ENCODE measurements around the gene PDE4A. TPM values are rescaled to one million over a fixed set of nuclear protein-coding genes. Genes with fewer than 3 reads are reported as not detected.
A peak's percentile ranks its signal among the peaks of the same experiment; 100 is the strongest.

PDE4A gene
- total and polyA plus RNA-seq, 10 of the 15 experiments (the other 5 are each of a cell fraction or from before 2014, with no cell fraction given) = 0.24 to 13.3 (median 4.9) TPM

GRCh38 chr19:10403137-10404021 is 17.0 kb upstream of the PDE4A start, which contains the start of gene CDC37 (continued):
- TF ChIP-seq SUZ12 (IDR thresholded peaks at IDR 0.05; ENCODE audit: unreplicated experiment) (no peak), NR2F1 (conservative IDR thresholded peaks at IDR 0.05) (no peak), ASH2L (IDR thresholded peaks at IDR 0.05; ENCODE audit: borderline replicate concordance, low read depth) (no peak), POLR2AphosphoS5 (IDR thresholded peaks at IDR 0.05; ENCODE audit: low read length) (peak; percentile 97), NR2C2 (IDR thresholded peaks at IDR 0.05; ENCODE audit: borderline replicate concordance, control insufficient read depth, insufficient read length, low read depth) (no peak)

- ChIA-PET RAD21 (ENCODE audit: unreplicated experiment) (interaction anchor here (0.5 to 7.8 kb wide), 13 partner anchors 8 to 297 kb away, joined by 3 to 209 read pairs (median 5); partner anchors contain the start of genes ICAM1, PDE4A, QTRT1 and TYK2), POLR2A (interaction anchor here (1.1 to 8.3 kb wide), 8 partner anchors 7 to 136 kb away, joined by 3 to 122 read pairs (median 11); partner anchors contain the start of gene PDE4A), CTCF (interaction anchor here (0.6 to 28.5 kb wide), 15 partner anchors 16 to 294 kb away, joined by 3 to 1053 read pairs (median 3); partner anchors contain the start of genes ICAM1 and PDE4A), SMC1A (ENCODE audit: uncharacterized antibody, unreplicated experiment) (interaction anchor here (1.0 to 16.0 kb wide), 7 partner anchors 10 to 247 kb away, joined by 3 to 364 read pairs (median 5); partner anchors contain the start of genes ICAM1 and PDE4A)
- FAIRE-seq (no peak), DNase-seq (ENCODE audit: low read depth, low spot score) (no peak), ATAC-seq (no peak)
- Histone ChIP-seq H4K20me1 (ENCODE audit: control insufficient read depth, insufficient read depth) (0 out of 2 replicates have a peak, but pooled peaks cover 3% of the 10 kb centered on the region), H3K36me3 (ENCODE audit: control insufficient read depth in 2 of 2, insufficient read depth in 2 of 2, low read length in 1 of 2) (peaks cover 0 to 4% of the 10 kb centered on the region in 2 experiments; a peak in 2 of 4 replicates), H3K27ac (ENCODE audit: control insufficient read depth, insufficient read depth) (no peak overlapping the region), H3K9me3 (replicated peaks; ENCODE audit: control insufficient read depth, insufficient read depth, low read length) (no peaks in the 10 kb centered on the region), H3K79me2 (ENCODE audit: control insufficient read depth, insufficient read depth, low read length) (peaks cover 31% of the 10 kb centered on the region), H3K4me3 (peak overlapping the region; percentile 95), H3K27me3 (replicated peaks in 1 of 2; ENCODE audit: control insufficient read depth in 2 of 2, insufficient read depth in 2 of 2, low read length in 1 of 2) (peaks cover 0 to 3% of the 10 kb centered on the region in 2 experiments; a peak in 2 of 4 replicates), H3K4me2 (ENCODE audit: control insufficient read depth, insufficient read depth) (peak overlapping the region; percentile 99), H3K9ac (ENCODE audit: control insufficient read depth, insufficient read depth, low read length) (peak overlapping the region; percentile 26; the same call in 1 of the 2 replicates), H3K4me1 (ENCODE audit: control insufficient read depth, insufficient read depth, low read length) (peaks cover 43% of the 10 kb centered on the region), H2AFZ (ENCODE audit: control insufficient read depth, low read depth, low read length) (peak overlapping the region; percentile 30; the same call in 1 of the 2 replicates)
- intact Hi-C loops (cut with micrococcal nuclease; ENCODE audit: unreplicated experiment) (loop anchor here (2.0 to 10.0 kb wide), 5 partner anchors 20 to 162 kb away; partner anchors contain the start of genes CDKN2D, KEAP1 and KRI1), in situ Hi-C loops (cut with MboI) (no loop called here)
- WGBS (ENCODE audit: insufficient coverage, insufficient replicate concordance, low lambda C conversion rate, missing lambda C conversion rate) = 15% methylated on average over 36 of the region's 43 CpGs
- no TSS peak for BruUV-seq (replicated peaks)
- TF ChIP-seq POLR2A (IDR thresholded peaks at IDR 0.05; ENCODE audit: low read depth, low read length) (peak; percentile 53; the same call in 1 of the 2 replicates), ZNF217 (IDR thresholded peaks at IDR 0.05) (no peak), BHLHE40 (IDR thresholded peaks at IDR 0.05; ENCODE audit: borderline replicate concordance in 1 of 2, low read depth in 2 of 2, low read length in 1 of 2) (0 out of 4 replicates have a peak, but pooled peaks of 1 of the 2 experiments have one; percentile 56), YY1 (IDR thresholded peaks at IDR 0.05; ENCODE audit: low read depth, low read length) (no peak), TARDBP (IDR thresholded peaks at IDR 0.05; ENCODE audit: borderline replicate concordance) (no peak), YBX1 (IDR thresholded peaks at IDR 0.05) (no peak), EGR1 (IDR thresholded peaks at IDR 0.05; ENCODE audit: borderline replicate concordance in 1 of 2, low read depth in 2 of 2, low read length in 2 of 2) (0 out of 3 replicates have a peak, but pooled peaks of 1 of the 2 experiments have one; percentile 3), EP300 (IDR thresholded peaks at IDR 0.05; ENCODE audit: borderline replicate concordance in 1 of 2, control insufficient read depth in 1 of 2, low read depth in 2 of 2, low read length in 2 of 2) (peak in 1 of 2 experiments; percentile 10; a peak in 1 of 4 replicates), CEBPB (IDR thresholded peaks at IDR 0.05; ENCODE audit: borderline replicate concordance in 1 of 2, low read depth in 2 of 2, low read length in 2 of 2) (no peak), SIX5 (IDR thresholded peaks at IDR 0.05; ENCODE audit: low read depth, low read length, severe bottlenecking) (no peak), USF1 (IDR thresholded peaks at IDR 0.05; ENCODE audit: borderline replicate concordance, extremely low read length, insufficient read depth, low read depth, low read length) (no peak), ZNF24 (IDR thresholded peaks at IDR 0.05) (no peak), NFYB (IDR thresholded peaks at IDR 0.05; ENCODE audit: insufficient read depth, low read depth, low read length) (no peak)
Observed at GRCh38 chr19:10404888-10405820, 15.2 kb upstream of the PDE4A start.

Measured in GM12878 (cell line).